IPS-11a (cell line): Measurements from ENCODE around the gene IPO7.

Experiments
- H3K4me3 ChIP-seq: one replicate; pipeline ENCODE4 v1.5.1; 2013; ENCODE audit warnings: low read depth, low read length, control low read depth

IPO7 gene

DNA sequence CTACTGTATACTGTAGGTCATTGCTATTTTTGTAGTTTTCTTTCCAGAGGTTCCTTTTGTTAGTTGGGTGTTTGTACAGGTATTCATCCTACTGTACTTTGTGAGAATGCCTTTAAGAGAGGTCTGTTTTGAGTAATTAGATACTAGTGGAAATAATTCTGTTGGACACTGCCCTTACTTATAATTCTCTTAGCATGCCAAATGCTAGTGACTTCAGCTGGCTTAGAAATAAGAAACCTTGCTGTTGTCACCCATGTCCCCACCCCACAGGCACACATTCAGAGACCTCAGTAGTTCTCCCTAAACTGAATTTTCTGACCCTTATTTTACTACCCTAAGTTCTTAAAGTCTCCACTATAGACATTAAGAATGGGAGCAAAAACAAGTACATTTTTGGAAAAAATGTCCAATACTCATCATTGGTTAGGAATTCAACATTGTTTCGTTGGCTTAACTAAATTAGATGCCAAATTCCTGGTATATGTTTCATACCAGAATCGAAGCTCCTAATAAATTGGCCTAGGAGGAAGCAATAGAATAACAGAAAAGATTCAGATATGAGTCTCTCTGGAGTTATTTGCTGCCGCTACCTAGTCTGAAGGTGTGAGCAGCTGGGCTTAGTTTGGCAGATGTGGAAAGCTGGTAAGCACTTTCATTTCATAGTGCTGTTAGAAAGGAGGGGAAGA lies 104.8 kb downstream of the IPO7 start:
- no peak overlapping the region for H3K4me3 ChIP-seq

DNA sequence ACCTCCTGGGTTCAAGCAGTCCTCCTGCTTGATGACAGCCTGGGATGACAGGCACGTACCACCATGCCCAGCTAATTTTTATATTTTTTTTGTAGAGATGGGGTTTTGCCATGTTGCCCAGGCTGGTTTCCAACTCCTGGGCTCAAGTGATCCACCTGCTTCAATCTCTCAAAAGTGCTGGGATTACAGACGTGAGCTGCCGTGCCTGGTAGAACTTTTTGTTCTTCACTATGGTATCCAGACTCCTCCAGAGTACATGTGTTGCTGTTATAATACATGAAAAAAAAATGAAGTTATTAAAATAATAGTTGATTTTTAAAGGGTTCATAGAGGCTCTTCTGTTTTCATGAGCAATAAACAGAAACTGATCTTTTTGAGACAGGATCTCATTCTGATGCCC lies 105.9 kb downstream of the IPO7 start:
- no peak overlapping the region for H3K4me3 ChIP-seq

DNA sequence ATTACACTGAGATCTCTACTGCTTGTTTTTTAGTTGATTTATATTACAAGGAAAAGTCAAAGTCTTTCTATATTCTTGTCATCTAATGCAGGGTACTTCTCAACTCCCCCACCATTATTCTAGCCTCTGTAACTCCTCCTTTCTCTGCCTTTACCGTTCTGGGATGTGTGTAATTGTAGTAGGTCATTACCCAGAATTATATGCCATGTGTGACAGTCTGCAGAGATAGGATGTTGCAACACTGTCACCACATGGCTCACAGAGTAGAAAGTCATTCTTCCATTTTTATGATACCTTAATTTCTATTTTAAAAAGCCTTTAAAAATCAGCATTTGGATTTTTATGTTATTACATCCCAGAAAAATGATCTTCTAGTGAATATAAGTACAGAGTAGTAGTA lies 109.0 kb downstream of the IPO7 start:
- H3K4me3 ChIP-seq: no peak overlapping the region

DNA sequence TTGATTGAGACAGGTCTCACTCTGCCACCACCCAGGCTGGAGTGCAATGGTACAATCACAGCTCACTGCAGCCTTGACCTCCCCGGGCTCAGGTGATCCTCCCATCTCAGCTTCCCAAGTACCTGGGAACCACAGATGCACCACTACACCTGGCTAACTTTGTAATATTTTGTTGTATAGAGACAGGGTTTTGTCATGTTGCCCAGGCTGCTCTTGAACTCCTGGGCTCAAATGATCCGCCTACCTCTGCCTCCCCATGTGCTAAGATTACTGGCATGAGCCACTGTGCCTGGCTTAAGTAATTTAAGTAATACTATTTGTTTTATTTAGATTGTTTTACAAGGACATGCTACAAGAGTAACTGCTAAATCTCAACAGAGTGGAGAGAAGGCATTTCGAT lies 109.9 kb downstream of the IPO7 start:
- H3K4me3 ChIP-seq: no peak overlapping the region

DNA sequence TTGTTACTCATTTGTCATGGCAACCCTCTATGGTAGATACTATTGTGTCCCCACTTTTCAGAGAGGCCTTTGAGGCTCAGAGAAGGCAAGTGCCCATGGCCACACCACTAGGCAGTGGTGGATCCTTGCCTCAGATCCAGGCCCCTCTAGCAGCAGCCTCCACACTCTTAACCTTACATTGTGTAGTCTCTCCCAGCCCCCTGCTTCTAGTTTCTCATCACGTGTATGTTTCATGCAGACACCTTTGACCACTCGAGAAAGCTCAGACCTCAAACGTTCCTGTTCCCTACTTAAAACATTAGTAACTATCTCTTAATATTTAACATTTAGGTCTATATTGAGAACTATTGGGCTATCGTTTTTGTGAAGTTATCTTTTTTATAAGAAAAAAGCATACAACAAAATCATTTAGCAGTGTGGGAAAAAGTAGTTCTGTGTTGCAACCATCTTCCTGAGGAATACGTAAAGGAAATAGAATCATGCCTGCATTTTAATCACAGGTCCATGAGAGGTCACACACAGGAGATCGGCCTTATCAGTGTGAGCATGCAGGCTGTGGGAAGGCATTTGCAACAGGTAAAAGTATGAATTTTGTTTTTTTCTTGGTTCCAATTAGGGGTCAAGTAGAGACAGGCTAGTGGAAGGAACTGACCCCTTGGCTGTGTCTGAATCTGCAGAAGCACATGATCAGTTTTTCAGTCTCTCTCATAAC lies 111.5 kb downstream of the IPO7 start:
- H3K4me3 ChIP-seq: no peak overlapping the region
